ENCODE data around the gene CGB3.
"Not testable (repeated sequence)": the region's sequence is repeated elsewhere in the genome, so short reads cannot be mapped to it uniquely, and the experiment has no call there.

CGB3 gene

DNA sequence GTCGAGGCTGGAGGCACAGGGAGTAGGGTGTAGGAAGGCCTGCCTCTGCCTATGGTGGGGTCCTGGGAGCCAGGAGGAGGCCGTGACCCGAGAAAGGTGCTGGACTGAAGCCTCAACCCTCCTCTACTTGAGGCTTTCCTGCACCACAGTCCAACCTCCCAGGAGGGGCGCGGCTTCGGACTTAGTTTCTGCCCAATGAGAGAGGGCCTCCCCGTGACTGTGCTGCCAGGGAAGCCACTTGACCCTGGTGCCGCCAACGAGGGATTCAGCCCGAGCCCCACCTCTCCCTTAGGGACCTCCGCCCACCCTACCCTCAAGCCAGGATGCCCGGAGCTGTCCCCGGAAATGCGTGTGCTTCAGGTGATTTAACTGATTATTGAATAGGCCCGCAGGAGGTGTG lies at the start of gene CGB3:
TSS of gene CGB3 (minus strand) at position 101 of the 400 bp plus-strand sequence. CDS start 362 bp downstream, outside the sequence.
- not testable (repeated sequence) for DNase-seq (ENCODE audit: low spot score)

DNA sequence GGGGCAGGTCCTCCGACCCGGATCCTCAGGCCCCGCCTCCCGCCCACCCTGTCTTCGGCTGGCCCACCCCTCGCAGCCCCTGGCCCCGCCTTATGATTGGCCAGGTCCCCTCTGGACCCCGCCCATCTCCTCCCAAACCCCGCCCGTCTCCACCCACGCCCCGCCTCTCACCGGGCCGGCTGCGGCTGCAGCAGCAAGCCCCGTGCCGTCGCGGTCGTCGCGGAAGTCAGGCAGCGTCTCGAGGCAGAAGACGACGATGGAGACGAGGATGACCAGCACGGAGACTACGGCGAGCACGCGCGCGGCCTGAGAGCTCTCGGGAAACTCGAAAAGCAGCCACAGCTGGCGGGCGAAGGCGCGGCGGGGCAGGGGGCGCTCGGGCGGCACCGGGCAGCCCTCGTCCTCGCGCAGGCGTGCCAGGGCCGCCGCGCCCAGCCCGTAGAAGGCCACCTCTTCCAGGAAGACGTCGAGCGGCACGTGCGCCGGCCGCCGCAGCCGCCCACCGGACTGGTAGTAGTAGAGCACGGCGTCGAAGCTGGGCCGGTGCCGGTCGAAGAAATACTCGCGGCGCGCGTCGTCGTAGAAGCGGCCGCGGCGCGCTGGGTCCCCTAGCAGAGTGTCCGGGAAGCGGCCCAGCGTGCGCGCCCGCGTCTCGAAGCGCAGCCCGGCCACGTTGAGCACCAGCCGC lies 47.9 kb upstream of the CGB3 start:
- no peak for DNase-seq (ENCODE audit: low spot score)

DNA sequence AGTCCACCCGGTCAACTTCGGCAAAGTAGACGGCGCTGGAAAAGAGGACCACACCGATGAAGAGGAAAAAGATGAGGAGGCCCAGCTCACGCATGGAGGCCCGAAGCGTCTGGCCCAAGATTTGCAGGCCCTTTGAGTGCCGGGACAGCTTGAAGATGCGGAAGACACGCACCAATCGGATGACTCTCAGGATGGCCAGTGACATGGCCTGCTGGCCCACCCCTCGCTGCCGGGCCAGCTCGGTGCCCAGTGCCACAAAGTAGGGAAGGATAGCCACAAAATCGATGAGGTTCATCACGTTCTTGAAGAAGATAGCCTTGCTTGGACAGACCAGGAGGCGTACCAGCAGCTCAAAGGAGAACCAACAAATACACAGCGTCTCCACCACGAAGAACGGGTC lies 46.3 kb upstream of the CGB3 start:
- no peak for DNase-seq (ENCODE audit: low spot score)

DNA sequence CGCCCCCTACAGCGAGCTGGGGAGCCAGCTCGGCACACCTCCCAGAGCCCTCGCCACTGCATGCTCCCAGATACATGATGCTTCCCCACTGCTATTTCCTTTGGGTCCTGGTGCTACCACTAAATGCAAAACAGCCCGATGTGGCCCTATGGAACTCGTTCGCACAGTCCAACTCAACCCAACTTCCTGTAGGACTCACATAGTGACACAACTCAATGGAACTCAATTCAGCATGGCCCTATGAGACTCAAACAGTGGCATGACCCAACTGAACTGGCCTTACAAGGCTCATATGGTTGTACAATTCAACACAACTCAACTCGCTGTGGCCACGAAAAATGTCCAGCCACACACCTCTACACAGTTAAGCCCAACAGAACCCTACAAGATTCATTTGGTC lies 44.9 kb upstream of the CGB3 start:
- no peak for DNase-seq (ENCODE audit: low spot score)

DNA sequence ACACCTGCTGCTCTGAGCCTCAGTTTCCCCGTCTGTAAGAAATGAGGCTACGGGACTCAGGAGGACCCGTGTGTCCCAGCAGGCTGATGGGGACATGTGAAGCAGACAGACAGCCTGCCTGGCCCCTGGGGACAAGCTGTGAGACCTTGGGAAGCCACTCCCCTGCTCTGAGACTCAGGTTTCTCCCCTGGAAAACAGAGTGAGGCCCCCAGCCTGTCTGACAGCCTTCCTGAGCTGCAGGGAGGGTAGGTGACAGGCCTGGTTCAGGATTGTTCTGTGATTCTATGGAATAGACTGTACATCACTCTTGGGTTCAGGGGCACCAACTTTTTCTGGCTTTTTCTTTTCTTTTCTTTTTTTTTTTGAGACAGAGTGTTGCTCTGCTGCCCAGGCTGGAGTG lies 43.4 kb upstream of the CGB3 start:
- DNase-seq (ENCODE audit: low spot score) = no peak

DNA sequence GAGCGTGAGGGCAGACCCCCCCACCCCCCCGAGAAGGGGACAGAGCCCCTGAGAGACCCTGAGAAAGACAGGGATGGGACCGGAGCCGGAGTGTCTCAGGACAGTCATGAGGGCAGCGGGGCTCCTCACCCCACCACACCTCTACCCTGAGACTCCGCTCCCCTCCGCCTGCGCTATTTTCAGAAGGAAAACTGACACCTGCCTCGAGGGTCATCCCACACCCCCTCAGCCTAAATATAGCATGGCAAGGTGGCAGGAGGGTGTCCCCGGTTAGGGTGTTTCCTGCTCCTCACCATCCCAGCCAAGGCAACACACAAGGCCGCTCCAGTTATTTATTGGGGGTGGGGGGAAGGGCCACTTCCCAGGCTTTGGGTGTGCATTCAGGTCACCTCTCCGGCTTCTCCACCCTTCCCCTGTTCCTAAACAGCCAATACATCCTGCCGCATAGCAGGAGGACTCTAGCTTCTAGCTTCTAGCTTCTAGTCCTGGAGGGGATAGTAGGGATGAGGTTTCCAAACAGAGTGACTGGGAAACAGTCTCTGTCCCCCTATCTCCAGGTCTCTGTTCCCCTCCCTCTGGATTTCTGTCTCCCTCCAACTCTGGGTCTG lies 41.9 kb upstream of the CGB3 start:
- DNase-seq (ENCODE audit: low spot score) = no peak

DNA sequence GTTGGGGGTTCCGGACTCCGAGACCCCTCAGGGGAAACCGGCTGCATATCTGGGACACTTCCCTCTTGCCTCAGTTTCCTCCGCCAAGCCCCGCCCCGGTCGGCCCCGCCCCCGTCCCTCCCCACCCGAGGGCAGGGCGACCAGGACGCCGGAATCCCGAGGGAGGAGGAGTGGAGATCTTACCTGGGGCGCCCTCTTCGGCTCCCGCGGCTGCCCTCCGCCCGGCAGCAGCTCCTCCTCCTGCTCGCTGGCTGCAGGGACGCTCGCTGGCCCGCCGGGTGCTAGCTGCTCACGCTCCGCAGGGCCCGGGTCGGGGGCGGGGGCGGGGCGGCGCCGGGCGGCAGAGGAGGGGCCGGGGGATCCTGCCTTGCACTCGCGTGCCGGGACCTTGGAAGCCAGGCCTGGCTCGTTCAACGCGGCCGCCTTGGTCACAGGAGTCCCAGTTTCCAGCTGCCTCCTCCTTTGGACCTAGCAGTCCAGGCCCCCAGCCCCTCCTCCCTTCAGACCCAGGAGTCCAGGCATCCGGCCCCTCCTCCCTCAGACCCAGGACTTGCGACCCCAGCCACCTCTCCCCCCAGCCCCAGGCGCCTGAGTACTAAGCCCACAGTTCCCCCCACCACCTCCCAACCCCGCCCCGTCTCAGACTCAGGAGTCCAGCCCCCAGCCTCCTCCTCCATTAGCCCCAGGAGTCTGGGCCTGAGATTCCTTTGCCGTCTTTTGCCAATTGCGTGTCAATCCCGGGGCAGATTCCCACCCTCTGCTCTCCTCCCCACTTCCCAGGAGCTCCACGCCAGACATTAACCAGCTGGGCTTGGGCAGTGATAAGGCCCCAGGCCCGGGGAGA lies 40.9 kb upstream of the CGB3 start, which contains the start of gene NTF4:
TSS of gene NTF4 (minus strand) at position 51 of the 844 bp plus-strand sequence. CDS start 2,821 bp downstream, outside the sequence.
- DNase-seq (ENCODE audit: low spot score) = no peak

DNA sequence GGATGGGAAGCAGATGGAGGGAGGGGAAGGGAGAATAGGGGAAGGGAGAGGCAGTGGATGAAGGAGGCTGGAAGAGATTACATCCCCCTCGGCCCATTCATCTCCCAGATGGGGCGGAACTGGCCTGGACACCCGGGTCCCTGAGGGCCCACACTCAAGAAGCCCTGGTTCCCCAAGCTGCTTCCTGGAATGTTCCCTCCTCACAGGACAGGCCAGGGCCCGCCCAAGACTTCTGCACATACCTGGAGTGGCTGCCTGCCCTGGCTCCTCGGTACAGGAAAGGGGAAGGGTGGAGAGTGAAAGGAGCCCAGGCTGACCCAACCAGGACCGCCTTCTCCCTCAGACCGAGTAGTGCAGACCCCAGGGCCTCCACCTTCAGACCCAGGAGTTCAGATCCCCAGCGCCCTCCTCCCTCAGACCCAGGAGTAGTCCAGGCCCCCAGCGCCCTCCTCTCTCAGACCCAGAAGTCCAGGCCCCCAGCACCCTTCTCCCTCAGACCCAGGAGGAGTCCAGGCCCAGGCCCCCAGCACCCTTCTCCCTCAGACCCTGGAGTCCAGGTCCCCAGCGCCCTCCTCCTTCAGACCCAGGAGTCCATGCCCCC lies 40.0 kb upstream of the CGB3 start:
- no peak for DNase-seq (ENCODE audit: low spot score)

DNA sequence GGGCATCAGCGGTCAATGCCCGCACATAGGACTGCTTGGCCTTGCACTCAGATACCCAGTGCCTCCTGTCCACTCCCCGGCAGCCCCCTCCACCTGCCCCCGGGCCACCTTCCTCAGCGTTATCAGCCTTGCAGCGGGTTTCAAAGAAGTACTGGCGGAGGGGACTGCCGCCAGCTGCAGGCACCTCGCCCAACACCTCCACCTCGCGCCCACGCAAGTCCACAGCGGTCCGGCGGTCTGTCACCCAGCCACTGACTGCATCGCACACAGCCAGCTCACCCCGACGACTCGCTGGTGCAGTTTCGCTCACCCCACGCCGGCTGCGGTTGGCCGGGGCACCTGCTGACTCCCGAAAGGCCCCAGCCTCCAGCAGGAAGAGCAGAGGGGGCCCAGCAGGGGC lies 37.3 kb upstream of the CGB3 start:
- DNase-seq (ENCODE audit: low spot score) = no peak

DNA sequence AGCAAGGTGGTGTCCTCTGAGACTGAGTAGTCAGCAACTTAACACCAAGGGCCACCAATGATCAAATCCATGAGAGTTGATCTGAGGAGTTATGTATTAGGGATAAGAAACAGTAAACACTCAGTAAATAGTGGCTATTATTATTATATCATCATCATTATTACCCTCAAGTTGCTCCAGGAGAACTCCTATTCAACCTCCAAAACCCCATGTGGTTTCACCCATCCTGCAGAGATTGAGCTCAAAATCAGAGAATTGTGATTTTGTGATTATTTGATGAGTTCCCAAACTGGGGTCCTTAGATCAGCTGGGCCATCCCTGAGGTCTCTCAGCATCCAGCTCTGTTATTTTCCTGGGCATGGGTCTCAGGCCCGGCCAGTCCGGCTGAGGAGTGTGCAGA lies 36.9 kb upstream of the CGB3 start:
- no peak for DNase-seq (ENCODE audit: low spot score)

DNA sequence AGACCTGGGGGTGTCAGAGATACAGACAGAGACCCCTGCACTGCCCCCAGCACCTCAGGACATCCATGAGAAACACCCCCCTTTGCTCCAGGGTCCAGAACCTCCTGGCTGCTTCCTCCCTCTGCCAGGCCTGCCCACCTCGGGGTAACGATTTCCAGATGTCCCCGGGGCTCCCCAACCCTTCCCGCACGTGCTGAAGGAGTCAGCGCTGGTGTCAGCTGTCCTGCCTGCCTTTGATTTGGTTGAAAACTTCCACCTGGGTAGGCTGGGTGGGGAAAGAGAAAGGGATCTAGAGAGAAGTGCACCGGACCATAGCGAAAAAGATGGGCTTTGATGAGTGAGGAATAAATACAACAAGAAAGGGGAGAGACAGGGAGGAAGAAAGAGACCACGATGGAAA lies 34.9 kb upstream of the CGB3 start:
- DNase-seq (ENCODE audit: low spot score) = no peak

DNA sequence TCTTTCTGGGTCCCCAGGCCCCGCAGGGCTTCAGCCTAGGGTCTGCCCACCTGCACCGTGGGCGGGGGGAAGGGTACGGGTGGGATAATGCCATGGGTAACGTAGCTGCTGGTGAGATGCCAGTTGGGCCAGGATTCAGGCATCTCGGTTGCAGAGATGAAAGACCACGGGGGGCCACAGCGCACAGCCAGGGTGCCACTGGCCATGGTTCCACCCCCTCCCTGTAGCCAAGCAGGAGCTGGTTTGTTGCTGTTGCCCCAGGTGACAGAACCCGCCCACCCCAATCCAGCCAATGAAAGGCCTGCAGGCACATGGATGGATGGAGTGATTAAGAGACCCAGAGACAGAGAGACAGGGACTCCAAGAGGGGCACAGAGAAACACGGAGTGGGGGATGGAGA lies 34.4 kb upstream of the CGB3 start:
- no peak for DNase-seq (ENCODE audit: low spot score)

DNA sequence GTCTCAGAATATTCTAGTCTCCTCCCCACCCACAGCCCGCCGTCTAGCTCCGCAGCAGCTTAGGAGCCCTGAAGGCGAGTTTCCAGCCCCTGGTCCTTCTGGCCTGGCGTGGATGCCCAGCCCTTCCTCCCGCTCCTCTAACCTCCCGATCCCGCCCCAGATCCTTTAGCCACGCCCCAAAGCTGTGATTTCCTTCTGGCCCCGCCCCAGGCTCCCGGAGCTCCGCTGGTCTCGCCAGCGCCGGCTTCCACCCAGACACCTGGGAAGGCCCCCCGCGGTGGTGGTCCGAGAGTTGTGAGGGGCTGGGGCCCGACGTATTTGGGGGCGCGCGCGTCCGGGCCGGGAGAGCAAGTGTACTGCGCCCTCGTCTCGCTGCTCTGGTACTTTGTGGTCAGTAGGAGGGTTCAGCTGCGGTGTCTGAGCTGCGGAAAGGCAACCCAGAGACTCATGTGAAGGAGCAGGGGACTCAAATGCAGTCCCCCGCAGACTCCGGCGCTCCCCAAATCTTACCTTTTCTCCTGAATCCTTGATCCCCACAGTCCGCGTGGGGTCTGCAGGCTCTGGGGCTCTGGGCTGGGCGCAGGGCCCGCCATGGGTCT lies 33.6 kb upstream of the CGB3 start, which contains the start of gene CGB7:
TSS of gene CGB7 (minus strand) at position 114 of the 599 bp plus-strand sequence. CDS start 2,374 bp downstream, outside the sequence.
- no peak for DNase-seq (ENCODE audit: low spot score)

DNA sequence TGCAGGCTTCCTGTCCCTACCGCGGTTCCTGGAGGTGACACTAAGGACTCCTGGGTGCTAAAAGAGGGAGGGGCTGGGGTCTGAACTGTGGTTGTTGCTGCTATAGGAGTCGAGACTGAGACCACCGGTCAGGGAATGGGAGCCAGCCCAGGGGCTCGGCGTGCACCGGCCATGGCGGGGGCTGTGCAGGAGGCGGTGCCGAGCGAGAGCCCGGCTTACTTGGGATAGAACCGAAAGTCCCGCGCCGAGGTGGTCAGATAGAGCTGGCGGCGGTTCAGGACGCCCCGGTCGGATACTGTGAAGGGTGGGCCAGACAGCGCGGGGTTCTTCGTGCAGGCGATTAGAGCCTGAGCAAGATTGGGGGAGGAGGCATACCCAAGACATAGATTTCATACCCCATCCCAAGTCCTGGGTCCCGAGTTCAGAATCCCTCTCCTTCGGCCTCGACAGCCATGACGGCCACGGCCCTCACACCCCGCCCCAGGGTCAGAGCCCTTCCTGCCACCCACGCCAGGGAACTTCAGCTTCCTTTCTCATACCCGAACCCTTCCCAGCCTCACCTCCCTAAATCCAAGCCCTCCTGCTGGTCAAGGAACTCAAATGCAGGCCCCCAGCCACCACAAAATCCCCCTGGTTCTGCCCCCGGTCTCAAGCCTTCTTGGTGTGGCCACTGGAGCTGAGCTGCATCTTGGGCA lies 32.9 kb upstream of the CGB3 start:
- DNase-seq (ENCODE audit: low spot score) = not testable (repeated sequence)

DNA sequence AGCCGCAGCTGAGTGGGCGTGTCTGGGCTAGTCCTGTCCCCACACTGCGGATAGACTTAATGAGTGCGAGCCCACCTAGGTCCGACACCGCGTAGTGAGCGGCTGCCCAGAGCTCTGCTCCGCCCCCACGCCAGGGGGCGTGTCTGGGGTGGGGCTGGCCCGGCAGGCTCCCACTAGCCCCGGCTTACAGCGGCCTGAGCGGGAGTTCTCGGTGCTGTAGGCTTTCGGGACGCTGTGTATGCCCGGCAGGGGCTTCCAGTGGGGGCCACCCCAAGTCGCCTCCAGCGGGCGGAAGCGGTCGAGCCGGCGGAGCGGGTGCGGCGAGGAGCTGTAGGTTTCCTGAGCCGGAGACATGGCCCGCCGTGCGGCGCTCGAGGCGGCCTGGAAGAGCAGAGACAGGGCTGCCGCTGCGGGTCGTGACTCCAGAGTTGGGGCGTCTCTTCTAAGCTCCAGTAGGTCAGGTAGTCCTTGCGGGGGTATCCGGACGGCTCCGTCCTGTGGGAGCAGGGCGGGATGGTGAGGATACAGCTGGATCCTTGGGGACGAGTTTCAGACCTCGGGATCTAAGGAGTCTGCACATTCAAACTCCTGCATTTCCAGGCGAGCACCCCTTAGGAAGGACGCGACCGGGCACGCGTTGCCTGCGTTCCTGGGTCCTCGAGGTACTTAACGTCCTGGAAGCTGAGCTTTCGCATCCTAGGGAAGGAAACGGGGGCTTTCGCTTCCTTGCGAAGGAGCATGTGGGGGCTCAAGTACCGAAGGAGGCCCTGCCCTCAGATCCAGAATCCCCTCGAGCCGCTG lies 32.2 kb upstream of the CGB3 start:
- peak; percentile 30 for DNase-seq (ENCODE audit: low spot score)

DNA sequence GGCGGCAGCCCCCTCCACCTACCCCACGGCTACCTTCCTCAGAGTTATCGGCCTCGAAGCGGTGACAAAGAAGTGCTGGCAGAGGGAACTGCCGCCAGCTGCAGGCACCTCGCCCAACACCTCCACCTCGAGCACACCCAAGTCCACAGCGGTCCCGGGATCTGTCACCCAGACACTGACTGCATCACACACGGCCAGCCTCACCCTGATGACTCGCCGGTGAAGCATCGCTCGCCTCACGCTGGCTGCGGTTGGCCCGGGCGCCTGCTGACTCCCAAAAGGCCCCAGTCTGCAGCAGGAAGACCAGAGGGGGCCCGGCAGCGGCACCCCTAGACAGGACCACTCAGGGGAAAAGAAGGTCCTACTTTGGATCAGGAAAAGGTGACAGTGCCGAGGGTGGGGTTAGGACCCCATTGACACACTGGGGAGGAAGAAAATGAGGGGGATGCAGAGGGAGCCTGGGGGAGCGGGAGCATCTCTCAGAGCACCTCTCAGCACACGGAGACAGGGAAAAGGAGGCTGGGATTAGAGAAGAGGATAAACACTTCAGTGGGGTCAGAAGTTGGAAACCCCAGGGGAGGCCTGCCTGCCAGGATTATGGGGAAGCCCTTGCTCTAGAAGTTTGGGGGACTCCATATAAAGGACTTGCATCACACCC lies 26.4 kb upstream of the CGB3 start:
- DNase-seq (ENCODE audit: low spot score) = not testable (repeated sequence)

DNA sequence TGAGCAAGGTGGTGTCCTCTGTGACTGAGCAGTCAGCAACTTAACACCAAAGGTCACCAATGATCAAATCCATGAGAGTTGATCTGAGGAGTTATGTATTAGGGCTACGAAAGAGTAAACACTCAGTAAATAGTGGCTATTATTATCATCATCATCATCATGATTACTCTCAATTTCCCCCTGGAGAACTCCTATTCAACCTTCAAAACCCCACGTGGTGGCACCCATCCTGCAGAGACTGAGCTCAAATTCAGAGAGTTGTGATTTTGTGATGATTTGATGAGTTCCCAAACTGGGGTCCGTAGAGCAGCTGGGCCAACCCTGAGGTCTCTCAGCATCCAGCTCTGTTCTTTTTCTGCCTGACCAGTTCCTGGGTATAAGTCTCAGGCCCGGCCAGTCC lies 25.7 kb upstream of the CGB3 start:
- not testable (repeated sequence) for DNase-seq (ENCODE audit: low spot score)

DNA sequence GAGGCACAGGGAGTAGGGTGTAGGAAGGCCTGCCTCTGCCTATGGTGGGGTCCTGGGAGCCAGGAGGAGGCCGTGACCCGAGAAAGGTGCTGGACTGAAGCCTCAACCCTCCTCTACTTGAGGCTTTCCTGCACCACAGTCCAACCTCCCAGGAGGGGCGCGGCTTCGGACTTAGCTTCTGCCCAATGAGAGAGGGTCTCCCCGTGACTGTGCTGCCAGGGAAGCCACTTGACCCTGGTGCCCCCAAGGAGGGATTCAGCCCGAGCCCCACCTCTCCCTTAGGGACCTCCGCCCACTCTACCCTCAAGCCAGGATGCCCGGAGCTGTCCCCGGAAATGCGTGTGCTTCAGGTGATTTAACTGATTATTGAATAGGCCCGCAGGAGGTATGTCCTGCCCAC lies 24.9 kb upstream of the CGB3 start, which contains the start of gene CGB8:
TSS of gene CGB8 (minus strand) at position 101 of the 400 bp plus-strand sequence. CDS start 372 bp downstream, outside the sequence.
- not testable (repeated sequence) for DNase-seq (ENCODE audit: low spot score)

DNA sequence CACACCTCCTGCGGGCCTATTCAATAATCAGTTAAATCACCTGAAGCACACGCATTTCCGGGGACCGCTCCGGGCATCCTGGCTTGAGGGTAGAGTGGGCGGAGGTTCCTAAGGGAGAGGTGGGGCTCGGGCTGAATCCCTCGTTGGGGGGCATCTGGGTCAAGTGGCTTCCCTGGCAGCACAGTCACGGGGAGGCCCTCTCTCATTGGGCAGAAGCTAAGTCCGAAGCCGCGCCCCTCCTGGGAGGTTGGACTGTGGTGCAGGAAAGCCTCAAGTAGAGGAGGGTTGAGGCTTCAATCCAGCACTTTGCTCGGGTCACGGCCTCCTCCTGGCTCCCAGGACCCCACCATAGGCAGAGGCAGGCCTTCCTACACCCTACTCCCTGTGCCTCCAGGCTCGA lies 19.4 kb upstream of the CGB3 start, which contains the start of gene CGB5:
TSS of gene CGB5 (plus strand) at position 301 of the 400 bp plus-strand sequence. CDS start 362 bp downstream, outside the sequence.
- DNase-seq (ENCODE audit: low spot score) = not testable (repeated sequence)

DNA sequence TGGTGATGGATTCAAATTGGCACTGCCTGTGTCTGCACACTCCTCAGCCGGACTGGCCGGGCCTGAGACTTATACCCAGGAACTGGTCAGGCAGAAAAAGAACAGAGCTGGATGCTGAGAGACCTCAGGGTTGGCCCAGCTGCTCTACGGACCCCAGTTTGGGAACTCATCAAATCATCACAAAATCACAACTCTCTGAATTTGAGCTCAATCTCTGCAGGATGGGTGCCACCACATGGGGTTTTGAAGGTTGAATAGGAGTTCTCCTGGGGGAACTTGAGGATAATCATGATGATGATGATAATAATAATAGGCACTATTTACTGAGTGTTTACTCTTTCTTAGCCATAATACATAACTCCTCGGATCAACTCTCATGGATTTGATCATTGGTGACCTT lies 18.5 kb upstream of the CGB3 start:
- not testable (repeated sequence) for DNase-seq (ENCODE audit: low spot score)

All from hematopoietic multipotent progenitor cell treated with erythropoietin and hydrocortisone succinate and interleukin-3 and kit ligand, for 15 days (in vitro differentiated cells).